ENCODE data around the gene SUCLG2.

SUCLG2 gene

GRCh38 chr3:67376416-67376815, 278.0 kb downstream of the SUCLG2 start:
- no peak for DNase-seq

- no peak for DNase-seq
These were observed 278.4 kb downstream of the SUCLG2 start for GRCh38 chr3:67375976-67376375.

GRCh38 chr3:67362686-67363085, 291.7 kb downstream of the SUCLG2 start:
- no peak for DNase-seq

- DNase-seq: no peak
These were observed 292.6 kb downstream of the SUCLG2 start for GRCh38 chr3:67361770-67362169.

GRCh38 chr3:67361323-67361722, 293.1 kb downstream of the SUCLG2 start:
- no peak for DNase-seq

GRCh38 chr3:67357610-67358458, 296.6 kb downstream of the SUCLG2 start:
- DNase-seq: peak; percentile 3

- DNase-seq: no peak
These were observed 304.7 kb downstream of the SUCLG2 start for GRCh38 chr3:67349551-67350174.

- DNase-seq: no peak
These were observed 308.3 kb downstream of the SUCLG2 start for GRCh38 chr3:67346081-67346480.

- DNase-seq: no peak
These were observed 318.6 kb downstream of the SUCLG2 start for GRCh38 chr3:67335813-67336212.

GRCh38 chr3:67334588-67334987, 319.8 kb downstream of the SUCLG2 start:
- no peak for DNase-seq

GRCh38 chr3:67329358-67329757, 325.1 kb downstream of the SUCLG2 start:
- no peak for DNase-seq

GRCh38 chr3:67327582-67327981, 326.8 kb downstream of the SUCLG2 start:
- DNase-seq: no peak

GRCh38 chr3:67325231-67325630, 329.2 kb downstream of the SUCLG2 start:
- DNase-seq: peak; percentile 16
